ENCODE measurements around the gene GPR87. TPM values are rescaled to one million over a fixed set of nuclear protein-coding genes. Genes with fewer than 3 reads are reported as not detected.

Gene GPR87
- total RNA-seq, 2 donors from 2014 or later = not detected

DNA sequence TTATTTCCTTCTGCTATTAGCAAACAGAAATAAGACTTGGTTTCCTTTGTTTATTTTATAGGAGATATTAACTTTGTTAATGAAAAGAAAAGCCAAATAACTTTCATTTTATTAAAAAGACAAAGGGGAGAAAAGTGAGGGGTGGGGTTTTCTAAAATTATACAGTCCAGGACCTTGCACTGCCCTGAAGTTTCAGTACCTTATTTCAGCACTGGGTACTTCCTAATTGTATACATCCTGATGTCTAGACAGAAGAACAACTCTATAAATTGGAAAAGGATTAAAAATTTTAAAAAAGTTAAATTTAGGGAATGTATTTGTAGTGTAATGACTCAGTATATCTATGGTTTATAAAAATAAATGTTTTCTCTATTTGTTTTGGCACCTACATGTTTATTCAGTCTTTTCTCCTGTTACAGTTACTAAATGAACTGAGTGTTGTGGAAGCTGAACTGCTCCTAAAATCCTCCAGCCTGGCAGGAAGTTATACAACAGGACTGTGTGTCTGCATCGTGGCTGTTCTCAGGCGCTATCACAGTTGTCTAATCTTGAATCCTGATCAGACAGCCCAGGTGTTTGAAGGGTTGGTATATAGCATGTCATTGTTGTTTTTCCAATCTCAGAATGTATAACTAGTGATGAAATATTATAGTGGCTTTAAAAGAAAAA lies 40.3 kb upstream of the GPR87 start:
- no peaks in the 10 kb centered on the region for H3K4me1 Mint-ChIP-seq
- Histone ChIP-seq H3K36me3 (ENCODE audit: control insufficient read depth, insufficient read depth, low read length) (no peaks in the 10 kb centered on the region), H3K9ac (ENCODE audit: extremely low read depth, low read length, poor library complexity, severe bottlenecking) (no peak overlapping the region), H3K27ac (ENCODE audit: low read depth, low read length) (no peak overlapping the region), H3K4me1 (ENCODE audit: control insufficient read depth, insufficient read depth, low read length) (no peaks in the 10 kb centered on the region), H3K4me3 (ENCODE audit: low read length) (no peak overlapping the region), H3K27me3 (ENCODE audit: control insufficient read depth, insufficient read depth, low read length, poor library complexity, severe bottlenecking) (no peaks in the 10 kb centered on the region), H3K9me3 (ENCODE audit: control insufficient read depth, low read length) (no peaks in the 10 kb centered on the region)
- H3K36me3 Mint-ChIP-seq (ENCODE audit: low read depth) = peaks cover 9% of the 10 kb centered on the region
- no peaks in the 10 kb centered on the region for H3K9me3 Mint-ChIP-seq
- TF ChIP-seq, protein P1, sequence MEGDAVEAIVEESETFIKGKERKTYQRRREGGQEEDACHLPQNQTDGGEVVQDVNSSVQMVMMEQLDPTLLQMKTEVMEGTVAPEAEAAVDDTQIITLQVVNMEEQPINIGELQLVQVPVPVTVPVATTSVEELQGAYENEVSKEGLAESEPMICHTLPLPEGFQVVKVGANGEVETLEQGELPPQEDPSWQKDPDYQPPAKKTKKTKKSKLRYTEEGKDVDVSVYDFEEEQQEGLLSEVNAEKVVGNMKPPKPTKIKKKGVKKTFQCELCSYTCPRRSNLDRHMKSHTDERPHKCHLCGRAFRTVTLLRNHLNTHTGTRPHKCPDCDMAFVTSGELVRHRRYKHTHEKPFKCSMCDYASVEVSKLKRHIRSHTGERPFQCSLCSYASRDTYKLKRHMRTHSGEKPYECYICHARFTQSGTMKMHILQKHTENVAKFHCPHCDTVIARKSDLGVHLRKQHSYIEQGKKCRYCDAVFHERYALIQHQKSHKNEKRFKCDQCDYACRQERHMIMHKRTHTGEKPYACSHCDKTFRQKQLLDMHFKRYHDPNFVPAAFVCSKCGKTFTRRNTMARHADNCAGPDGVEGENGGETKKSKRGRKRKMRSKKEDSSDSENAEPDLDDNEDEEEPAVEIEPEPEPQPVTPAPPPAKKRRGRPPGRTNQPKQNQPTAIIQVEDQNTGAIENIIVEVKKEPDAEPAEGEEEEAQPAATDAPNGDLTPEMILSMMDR (conservative IDR thresholded peaks at IDR 0.05) = no peak
- H3K27me3 Mint-ChIP-seq (ENCODE audit: insufficient read depth) = no peaks in the 10 kb centered on the region
- H3K27ac Mint-ChIP-seq = no peak overlapping the region
- 95% methylated on average over 2 of the region's 2 CpGs; no CpG with 5 or more reads in 1 of the 2 experiments for WGBS, 2 experiments (ENCODE audit: insufficient coverage in 1 of 2, insufficient read length in 1 of 2)
- no peak for DNase-seq
- H3K4me3 Mint-ChIP-seq = no peak overlapping the region

DNA sequence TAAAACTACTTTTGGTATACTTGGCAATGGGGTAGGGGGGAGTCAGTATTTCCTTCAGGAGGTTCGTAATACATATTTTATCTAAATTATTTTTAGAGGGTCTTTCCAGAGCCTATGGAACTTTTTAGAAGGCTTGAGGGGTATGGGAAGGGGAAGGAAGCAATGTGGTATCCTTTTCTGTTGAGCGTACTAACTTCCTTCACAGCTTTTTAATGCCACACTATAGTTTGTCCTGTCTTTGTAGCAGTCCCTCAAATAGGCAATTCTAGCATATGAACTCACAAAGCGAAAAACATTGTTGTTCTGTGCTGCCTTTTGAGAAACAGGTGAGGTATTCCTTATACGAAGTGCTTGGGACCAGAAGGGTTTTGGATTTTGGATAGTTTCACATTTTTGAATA lies 35.0 kb upstream of the GPR87 start:
- Mint-ChIP-seq H3K4me3 (no peak overlapping the region), H3K27ac (no peak overlapping the region), H3K9me3 (no peaks in the 10 kb centered on the region), H3K36me3 (ENCODE audit: low read depth) (peaks cover 7% of the 10 kb centered on the region), H3K4me1 (peaks cover 8% of the 10 kb centered on the region), H3K27me3 (ENCODE audit: insufficient read depth) (no peaks in the 10 kb centered on the region)
- H3K9ac ChIP-seq (ENCODE audit: extremely low read depth, low read length, poor library complexity, severe bottlenecking) = no peak overlapping the region
- WGBS, 2 experiments (ENCODE audit: insufficient coverage in 1 of 2, insufficient read length in 1 of 2) = 93 to 100% methylated on average over 2 to 3 of the region's 4 CpGs
- no peaks in the 10 kb centered on the region for H3K27me3 ChIP-seq (ENCODE audit: control insufficient read depth, insufficient read depth, low read length, poor library complexity, severe bottlenecking)
- H3K4me1 ChIP-seq (ENCODE audit: control insufficient read depth, insufficient read depth, low read length) = no peaks in the 10 kb centered on the region
- no peak overlapping the region for H3K27ac ChIP-seq (ENCODE audit: low read depth, low read length)
- no peaks in the 10 kb centered on the region for H3K9me3 ChIP-seq (ENCODE audit: control insufficient read depth, low read length)
- TF ChIP-seq, protein P1 (conservative IDR thresholded peaks at IDR 0.05) = no peak
- H3K36me3 ChIP-seq (ENCODE audit: control insufficient read depth, insufficient read depth, low read length) = no peaks in the 10 kb centered on the region
- no peak overlapping the region for H3K4me3 ChIP-seq (ENCODE audit: low read length)
- no peak for DNase-seq

DNA sequence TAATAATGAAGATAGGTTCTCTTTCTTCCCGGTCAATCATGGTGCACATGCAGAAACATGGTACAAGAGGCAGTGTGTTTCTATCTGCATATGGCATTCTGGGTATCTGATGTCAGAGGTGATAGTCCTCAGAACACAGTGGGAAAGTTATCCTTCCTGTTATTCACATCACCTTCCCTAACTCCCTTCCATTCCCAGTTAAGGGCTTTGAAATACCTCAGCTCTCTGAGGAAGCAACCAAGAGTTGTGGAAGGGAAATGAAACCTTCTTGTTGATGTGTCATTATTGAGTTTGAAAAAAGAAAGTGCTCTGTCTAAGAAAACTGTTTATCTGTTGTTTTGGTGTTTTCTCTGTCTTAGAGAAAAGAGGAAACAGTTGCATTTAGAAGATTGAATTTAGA lies 34.6 kb upstream of the GPR87 start:
- Mint-ChIP-seq H3K4me1 (peaks cover 9% of the 10 kb centered on the region), H3K36me3 (ENCODE audit: low read depth) (peaks cover 7% of the 10 kb centered on the region), H3K27me3 (ENCODE audit: insufficient read depth) (no peaks in the 10 kb centered on the region), H3K9me3 (no peaks in the 10 kb centered on the region), H3K27ac (no peak overlapping the region), H3K4me3 (no peak overlapping the region)
- Histone ChIP-seq H3K27ac (ENCODE audit: low read depth, low read length) (no peak overlapping the region), H3K27me3 (ENCODE audit: control insufficient read depth, insufficient read depth, low read length, poor library complexity, severe bottlenecking) (no peaks in the 10 kb centered on the region), H3K36me3 (ENCODE audit: control insufficient read depth, insufficient read depth, low read length) (no peaks in the 10 kb centered on the region), H3K9me3 (ENCODE audit: control insufficient read depth, low read length) (no peaks in the 10 kb centered on the region), H3K4me1 (ENCODE audit: control insufficient read depth, insufficient read depth, low read length) (no peaks in the 10 kb centered on the region), H3K9ac (ENCODE audit: extremely low read depth, low read length, poor library complexity, severe bottlenecking) (no peak overlapping the region), H3K4me3 (ENCODE audit: low read length) (no peak overlapping the region)
- no peak for DNase-seq
- TF ChIP-seq, protein P1 (conservative IDR thresholded peaks at IDR 0.05) = no peak
- 100% methylated on average over 1 of the region's 1 CpG; no CpG with 5 or more reads in 1 of the 2 experiments for WGBS, 2 experiments (ENCODE audit: insufficient coverage in 1 of 2, insufficient read length in 1 of 2)

All from endodermal cell (in vitro differentiated cells).